ENCODE results near the gene ITPR1. TPM values are rescaled to one million over a fixed set of nuclear protein-coding genes. Genes with fewer than 3 reads are reported as not detected.

ITPR1 gene
- total RNA-seq, 1 donor from 2014 or later = 6.7 TPM

DNA sequence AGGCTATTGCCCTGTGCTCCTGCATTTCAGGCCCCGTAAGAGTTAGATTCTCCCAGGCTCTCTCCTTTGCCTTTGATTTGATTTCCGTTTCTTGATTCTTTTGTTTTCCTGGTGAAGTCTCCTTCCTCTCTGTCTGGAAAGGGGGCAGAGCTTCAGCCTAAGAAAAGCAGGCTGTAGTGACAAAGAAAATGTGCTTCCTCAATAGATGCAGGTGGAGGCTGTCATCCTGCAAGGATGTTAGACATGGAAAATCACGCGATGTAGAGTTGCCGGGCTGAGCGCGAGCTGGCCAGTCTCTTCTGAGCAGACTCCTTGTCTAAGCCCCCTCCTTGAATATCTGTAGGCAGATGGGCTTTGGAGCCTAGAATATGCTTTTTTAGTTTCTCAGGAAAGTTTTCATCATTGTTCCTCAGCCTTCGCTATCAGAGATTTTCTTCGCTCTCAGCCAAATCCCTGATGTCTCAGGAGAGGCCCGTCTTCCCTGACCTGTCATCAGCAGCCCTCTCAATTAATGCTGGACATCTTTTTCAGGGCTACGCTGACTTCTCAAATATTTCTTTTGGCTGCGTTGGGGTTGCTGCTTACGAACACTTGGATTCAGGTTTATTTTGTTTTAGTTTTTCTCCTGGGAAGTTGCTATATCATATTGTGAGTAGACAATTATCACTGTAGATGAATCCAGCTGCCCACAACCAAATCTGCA is 163.6 kb downstream of the ITPR1 start:
- Histone ChIP-seq H3K4me2 (ENCODE audit: low read length) (no peak overlapping the region), H3K36me3 (ENCODE audit: insufficient read depth, low read length) (no peaks in the 10 kb centered on the region), H3K4me3 (ENCODE audit: insufficient read depth, low read depth, low read length) (no peak overlapping the region), H3K4me1 (ENCODE audit: insufficient read depth, low read length) (peaks cover 2% of the 10 kb centered on the region), H3K27me3 (ENCODE audit: insufficient read depth, low read length) (no peaks in the 10 kb centered on the region), H3K9ac (ENCODE audit: low read length) (peak overlapping the region; percentile 17), H2AFZ (ENCODE audit: low read depth, low read length) (peak overlapping the region; percentile 37), H4K20me1 (ENCODE audit: insufficient read depth, low read length) (no peaks in the 10 kb centered on the region), H3K27ac (ENCODE audit: low read depth, low read length) (no peak overlapping the region), H3K79me2 (ENCODE audit: insufficient read depth, low read length) (no peaks in the 10 kb centered on the region), H3K9me3 (ENCODE audit: insufficient read depth, low read depth, low read length) (no peaks in the 10 kb centered on the region)
- no peak for TF ChIP-seq EZH2 (IDR thresholded peaks at IDR 0.05; ENCODE audit: insufficient read depth, low read length)
- TF ChIP-seq, protein P1, sequence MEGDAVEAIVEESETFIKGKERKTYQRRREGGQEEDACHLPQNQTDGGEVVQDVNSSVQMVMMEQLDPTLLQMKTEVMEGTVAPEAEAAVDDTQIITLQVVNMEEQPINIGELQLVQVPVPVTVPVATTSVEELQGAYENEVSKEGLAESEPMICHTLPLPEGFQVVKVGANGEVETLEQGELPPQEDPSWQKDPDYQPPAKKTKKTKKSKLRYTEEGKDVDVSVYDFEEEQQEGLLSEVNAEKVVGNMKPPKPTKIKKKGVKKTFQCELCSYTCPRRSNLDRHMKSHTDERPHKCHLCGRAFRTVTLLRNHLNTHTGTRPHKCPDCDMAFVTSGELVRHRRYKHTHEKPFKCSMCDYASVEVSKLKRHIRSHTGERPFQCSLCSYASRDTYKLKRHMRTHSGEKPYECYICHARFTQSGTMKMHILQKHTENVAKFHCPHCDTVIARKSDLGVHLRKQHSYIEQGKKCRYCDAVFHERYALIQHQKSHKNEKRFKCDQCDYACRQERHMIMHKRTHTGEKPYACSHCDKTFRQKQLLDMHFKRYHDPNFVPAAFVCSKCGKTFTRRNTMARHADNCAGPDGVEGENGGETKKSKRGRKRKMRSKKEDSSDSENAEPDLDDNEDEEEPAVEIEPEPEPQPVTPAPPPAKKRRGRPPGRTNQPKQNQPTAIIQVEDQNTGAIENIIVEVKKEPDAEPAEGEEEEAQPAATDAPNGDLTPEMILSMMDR (IDR thresholded peaks at IDR 0.05; ENCODE audit: insufficient read depth, low read depth, low read length) = no peak
- Mint-ChIP-seq H3K36me3 (ENCODE audit: low read depth, unreplicated experiment) (no peaks in the 10 kb centered on the region), H3K27ac (ENCODE audit: unreplicated experiment) (no peak overlapping the region), H3K4me1 (ENCODE audit: low read depth, unreplicated experiment) (peaks cover 8% of the 10 kb centered on the region), H3K9me3 (ENCODE audit: unreplicated experiment) (no peaks in the 10 kb centered on the region), H3K4me3 (ENCODE audit: unreplicated experiment) (no peak overlapping the region), H3K27me3 (ENCODE audit: low read depth, unreplicated experiment) (peaks cover 3% of the 10 kb centered on the region)
- DNase-seq (ENCODE audit: low read depth) (no peak), FAIRE-seq (no peak)

GRCh38 chr3:4660936-4661335 is 167.8 kb downstream of the ITPR1 start:
- Histone ChIP-seq H3K4me3 (ENCODE audit: insufficient read depth, low read depth, low read length) (no peak overlapping the region), H3K9me3 (ENCODE audit: insufficient read depth, low read depth, low read length) (no peaks in the 10 kb centered on the region), H3K4me2 (ENCODE audit: low read length) (no peak overlapping the region), H3K4me1 (ENCODE audit: insufficient read depth, low read length) (peaks cover 8% of the 10 kb centered on the region), H4K20me1 (ENCODE audit: insufficient read depth, low read length) (no peaks in the 10 kb centered on the region), H3K27ac (ENCODE audit: low read depth, low read length) (no peak overlapping the region), H3K9ac (ENCODE audit: low read length) (no peak overlapping the region), H2AFZ (ENCODE audit: low read depth, low read length) (no peak overlapping the region), H3K79me2 (ENCODE audit: insufficient read depth, low read length) (no peaks in the 10 kb centered on the region), H3K27me3 (ENCODE audit: insufficient read depth, low read length) (no peaks in the 10 kb centered on the region), H3K36me3 (ENCODE audit: insufficient read depth, low read length) (no peaks in the 10 kb centered on the region)
- FAIRE-seq = no peak
- no peak overlapping the region for H3K27ac Mint-ChIP-seq (ENCODE audit: unreplicated experiment)
- H3K36me3 Mint-ChIP-seq (ENCODE audit: low read depth, unreplicated experiment) = no peaks in the 10 kb centered on the region
- TF ChIP-seq EZH2 (IDR thresholded peaks at IDR 0.05; ENCODE audit: insufficient read depth, low read length) = no peak
- TF ChIP-seq, protein P1 (IDR thresholded peaks at IDR 0.05; ENCODE audit: insufficient read depth, low read depth, low read length) = no peak
- no peaks in the 10 kb centered on the region for H3K9me3 Mint-ChIP-seq (ENCODE audit: unreplicated experiment)
- peaks cover 8% of the 10 kb centered on the region for H3K4me1 Mint-ChIP-seq (ENCODE audit: low read depth, unreplicated experiment)
- DNase-seq (ENCODE audit: low read depth) = no peak
- no peaks in the 10 kb centered on the region for H3K27me3 Mint-ChIP-seq (ENCODE audit: low read depth, unreplicated experiment)
- H3K4me3 Mint-ChIP-seq (ENCODE audit: unreplicated experiment) = no peak overlapping the region

- Histone ChIP-seq H3K4me1 (ENCODE audit: insufficient read depth, low read length) (peaks cover 5% of the 10 kb centered on the region), H2AFZ (ENCODE audit: low read depth, low read length) (no peak overlapping the region), H3K27ac (ENCODE audit: low read depth, low read length) (no peak overlapping the region), H3K9me3 (ENCODE audit: insufficient read depth, low read depth, low read length) (no peaks in the 10 kb centered on the region), H3K9ac (ENCODE audit: low read length) (peak overlapping the region; percentile 48), H3K36me3 (ENCODE audit: insufficient read depth, low read length) (no peaks in the 10 kb centered on the region), H3K79me2 (ENCODE audit: insufficient read depth, low read length) (no peaks in the 10 kb centered on the region), H3K4me3 (ENCODE audit: insufficient read depth, low read depth, low read length) (no peak overlapping the region), H3K4me2 (ENCODE audit: low read length) (no peak overlapping the region), H4K20me1 (ENCODE audit: insufficient read depth, low read length) (no peaks in the 10 kb centered on the region), H3K27me3 (ENCODE audit: insufficient read depth, low read length) (no peaks in the 10 kb centered on the region)
- H3K9me3 Mint-ChIP-seq (ENCODE audit: unreplicated experiment) = no peaks in the 10 kb centered on the region
- no peaks in the 10 kb centered on the region for H3K4me1 Mint-ChIP-seq (ENCODE audit: low read depth, unreplicated experiment)
- no peak for FAIRE-seq
- H3K27ac Mint-ChIP-seq (ENCODE audit: unreplicated experiment) = no peak overlapping the region
- H3K36me3 Mint-ChIP-seq (ENCODE audit: low read depth, unreplicated experiment) = peaks cover 3% of the 10 kb centered on the region
- no peaks in the 10 kb centered on the region for H3K27me3 Mint-ChIP-seq (ENCODE audit: low read depth, unreplicated experiment)
- TF ChIP-seq, protein P1 (IDR thresholded peaks at IDR 0.05; ENCODE audit: insufficient read depth, low read depth, low read length) = no peak
- no peak for TF ChIP-seq EZH2 (IDR thresholded peaks at IDR 0.05; ENCODE audit: insufficient read depth, low read length)
- no peak for DNase-seq (ENCODE audit: low read depth)
- H3K4me3 Mint-ChIP-seq (ENCODE audit: unreplicated experiment) = no peak overlapping the region
These were observed 171.3 kb downstream of the ITPR1 start for GRCh38 chr3:4664412-4664811.
